ENCODE data around the gene C4A.

GRCh38 chr6:32047084-32047478, 65.2 kb downstream of the C4A start:
- no peak for TF ChIP-seq CTCF (IDR thresholded peaks at IDR 0.05)
- TF ChIP-seq POLR2AphosphoS5 (IDR thresholded peaks at IDR 0.05; ENCODE audit: low read depth, low read length) = no peak
- TF ChIP-seq REST (IDR thresholded peaks at IDR 0.05; ENCODE audit: insufficient read depth in 1 of 2, low read depth in 2 of 2, low read length in 1 of 2) = no peak
- no peak for TF ChIP-seq TCF7L2 (IDR thresholded peaks at IDR 0.05; ENCODE audit: low read depth, low read length)
- no peak for TF ChIP-seq SIN3A (IDR thresholded peaks at IDR 0.05; ENCODE audit: borderline replicate concordance, insufficient read depth, low read depth, low read length)
